Measurements from ENCODE around the gene SPECC1.
A peak's percentile ranks its signal among the peaks of the same experiment; 100 is the strongest.
"Not testable (repeated sequence)": the region's sequence is repeated elsewhere in the genome, so short reads cannot be mapped to it uniquely, and the experiment has no call there.

Gene SPECC1, protein sequence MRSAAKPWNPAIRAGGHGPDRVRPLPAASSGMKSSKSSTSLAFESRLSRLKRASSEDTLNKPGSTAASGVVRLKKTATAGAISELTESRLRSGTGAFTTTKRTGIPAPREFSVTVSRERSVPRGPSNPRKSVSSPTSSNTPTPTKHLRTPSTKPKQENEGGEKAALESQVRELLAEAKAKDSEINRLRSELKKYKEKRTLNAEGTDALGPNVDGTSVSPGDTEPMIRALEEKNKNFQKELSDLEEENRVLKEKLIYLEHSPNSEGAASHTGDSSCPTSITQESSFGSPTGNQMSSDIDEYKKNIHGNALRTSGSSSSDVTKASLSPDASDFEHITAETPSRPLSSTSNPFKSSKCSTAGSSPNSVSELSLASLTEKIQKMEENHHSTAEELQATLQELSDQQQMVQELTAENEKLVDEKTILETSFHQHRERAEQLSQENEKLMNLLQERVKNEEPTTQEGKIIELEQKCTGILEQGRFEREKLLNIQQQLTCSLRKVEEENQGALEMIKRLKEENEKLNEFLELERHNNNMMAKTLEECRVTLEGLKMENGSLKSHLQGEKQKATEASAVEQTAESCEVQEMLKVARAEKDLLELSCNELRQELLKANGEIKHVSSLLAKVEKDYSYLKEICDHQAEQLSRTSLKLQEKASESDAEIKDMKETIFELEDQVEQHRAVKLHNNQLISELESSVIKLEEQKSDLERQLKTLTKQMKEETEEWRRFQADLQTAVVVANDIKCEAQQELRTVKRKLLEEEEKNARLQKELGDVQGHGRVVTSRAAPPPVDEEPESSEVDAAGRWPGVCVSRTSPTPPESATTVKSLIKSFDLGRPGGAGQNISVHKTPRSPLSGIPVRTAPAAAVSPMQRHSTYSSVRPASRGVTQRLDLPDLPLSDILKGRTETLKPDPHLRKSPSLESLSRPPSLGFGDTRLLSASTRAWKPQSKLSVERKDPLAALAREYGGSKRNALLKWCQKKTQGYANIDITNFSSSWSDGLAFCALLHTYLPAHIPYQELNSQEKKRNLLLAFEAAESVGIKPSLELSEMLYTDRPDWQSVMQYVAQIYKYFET

DNA sequence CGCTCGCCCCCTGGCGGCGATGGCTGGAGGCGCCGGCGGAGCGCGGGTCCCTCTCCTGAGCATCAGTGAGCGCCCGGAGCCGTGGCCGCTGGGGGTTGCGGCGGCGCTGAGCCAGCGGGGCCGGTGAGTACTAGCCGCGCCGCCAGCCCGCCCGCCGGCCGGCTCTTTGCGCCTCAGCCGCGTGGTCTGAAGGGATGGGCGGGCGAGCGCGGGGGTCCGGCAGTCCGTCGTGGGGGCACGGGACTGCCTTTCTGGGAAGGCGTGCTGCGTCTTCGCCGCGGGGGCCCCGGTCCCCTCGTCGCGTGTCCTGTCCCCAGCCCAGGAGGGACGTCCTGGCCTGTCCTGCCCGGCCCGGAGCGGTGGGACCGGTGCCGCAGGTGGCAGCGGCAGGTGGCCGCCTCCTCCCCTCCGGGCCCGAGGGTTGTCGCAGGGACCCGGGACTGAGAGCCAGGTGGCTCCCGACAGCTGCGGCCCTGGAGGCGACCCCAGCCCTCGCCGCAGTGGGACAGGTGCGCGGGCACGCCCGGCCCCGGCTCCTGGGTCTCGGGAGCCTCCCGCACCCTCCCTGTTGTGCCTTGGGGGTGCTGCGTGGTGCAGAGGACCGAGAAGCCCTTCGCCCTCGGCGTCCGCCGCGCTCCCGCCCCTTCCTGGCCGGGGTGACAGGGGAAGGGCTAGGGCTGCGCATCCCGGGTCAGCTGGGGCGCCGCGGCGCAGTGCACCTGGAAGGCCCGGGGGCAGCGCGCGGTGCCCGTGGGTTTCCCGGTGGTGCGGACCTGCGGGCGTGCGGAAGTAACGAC lies at the start of gene SPECC1:
Gene SPECC1 (plus strand): TSS at position 58 of the 797 bp plus-strand sequence. CDS start 87,293 bp downstream, outside the sequence.
- peak; percentile 82 for DNase-seq (ENCODE audit: low read depth)

DNA sequence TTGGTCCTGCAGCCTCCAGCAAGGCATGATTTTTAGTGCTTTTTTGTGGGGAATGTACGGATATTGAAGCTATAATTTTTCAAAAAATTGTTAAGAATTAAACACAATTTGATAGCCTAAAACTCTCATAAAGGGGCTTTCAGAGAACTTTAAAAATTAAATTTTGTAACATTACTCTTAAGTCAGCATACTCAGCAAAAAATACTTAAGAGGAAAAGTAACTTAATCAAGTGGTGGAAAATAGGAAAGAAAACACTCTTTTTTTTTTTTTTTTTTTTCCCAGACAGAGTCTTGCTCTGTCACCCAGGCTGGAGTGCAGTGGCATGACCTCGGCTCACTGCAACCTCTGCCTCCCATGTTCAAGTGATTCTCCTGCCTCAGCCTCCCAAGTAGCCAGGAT lies 46.2 kb upstream of the SPECC1 start:
- not testable (repeated sequence) for DNase-seq (ENCODE audit: low read depth)

DNA sequence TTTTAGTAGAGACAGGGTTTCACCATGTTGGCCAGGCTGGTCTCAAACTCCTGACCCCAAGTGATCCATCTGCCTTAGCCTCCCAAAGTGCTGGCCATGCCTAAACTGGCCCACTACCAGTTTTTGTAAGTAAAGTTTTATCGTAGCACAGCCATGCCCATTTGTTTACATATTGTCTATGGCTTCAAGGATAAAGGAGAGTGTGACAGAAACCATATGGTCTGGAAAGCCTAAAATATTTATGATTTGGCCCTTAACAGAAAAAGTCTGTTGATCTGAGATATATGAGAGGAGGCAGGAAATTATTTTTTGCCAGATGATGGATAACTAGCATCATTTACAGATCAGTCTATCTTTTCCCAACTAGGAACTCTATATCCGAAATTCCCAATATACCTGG lies 36.0 kb upstream of the SPECC1 start:
- no peak for DNase-seq (ENCODE audit: low read depth)

DNA sequence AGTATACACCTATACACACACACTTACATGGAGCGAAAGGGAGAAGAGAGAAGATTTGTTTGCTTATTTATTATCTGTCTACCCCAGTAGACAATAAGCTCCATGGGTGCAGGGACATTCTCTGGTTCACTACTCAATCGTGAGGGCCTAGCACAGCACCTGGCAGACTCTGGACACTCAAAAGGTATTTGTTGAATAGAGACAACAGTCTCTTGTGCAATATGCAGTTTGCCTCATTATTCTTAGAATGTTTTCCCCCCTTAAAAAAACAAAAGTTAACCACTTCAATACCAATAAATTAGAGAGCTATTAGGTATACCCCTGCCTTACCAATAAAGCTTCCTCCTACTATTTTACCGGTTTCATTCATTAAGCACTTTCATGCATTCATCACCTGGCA lies 33.6 kb upstream of the SPECC1 start:
- no peak for DNase-seq (ENCODE audit: low read depth)

DNA sequence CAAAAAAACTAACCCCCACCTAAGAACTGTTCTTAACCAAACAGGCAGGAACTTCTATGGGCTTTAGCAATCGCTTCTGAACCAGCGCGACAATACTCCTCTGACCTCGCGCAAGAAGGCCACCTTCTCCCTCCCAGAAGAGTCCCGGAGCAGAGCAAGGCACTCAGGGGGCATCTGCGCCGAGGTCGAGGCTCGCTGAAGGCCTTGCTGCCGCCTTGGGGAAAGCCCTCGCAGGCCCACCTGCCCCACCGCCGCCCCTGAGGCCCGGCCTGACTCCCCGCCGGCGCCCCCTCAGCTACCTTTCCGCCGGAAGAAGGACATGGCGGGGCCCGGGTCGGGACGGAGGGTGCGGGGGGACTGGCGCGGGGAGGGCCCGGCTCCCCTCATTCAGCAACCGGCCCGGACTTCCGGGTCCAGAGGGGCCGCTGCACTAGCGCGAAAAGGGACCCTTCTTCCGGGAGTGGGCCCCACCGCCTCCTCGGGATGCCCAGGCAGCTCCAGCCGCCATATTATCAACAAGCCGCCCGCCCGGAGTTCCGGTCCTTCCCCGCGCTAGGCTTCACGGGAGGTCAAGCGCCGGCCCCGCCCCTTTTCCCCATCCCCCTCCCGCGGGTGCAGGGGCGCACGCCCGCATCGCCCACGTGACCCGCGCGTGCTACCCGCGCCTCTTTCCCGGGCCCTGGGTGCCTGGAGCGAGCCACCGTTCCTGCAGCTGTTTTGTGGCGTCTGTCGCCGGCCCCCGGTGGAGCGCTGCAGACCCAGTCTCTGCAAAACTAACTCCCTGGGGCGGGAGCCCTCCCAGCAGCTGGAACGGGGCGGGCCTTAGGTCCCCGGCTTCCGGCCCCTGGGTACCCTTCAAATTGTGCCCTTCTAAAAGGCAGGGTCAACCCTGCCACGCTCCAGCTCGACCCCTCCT lies 31.6 kb upstream of the SPECC1 start, which contains the start of gene AKAP10:
Gene AKAP10 (minus strand): TSS at position 536 of the 916 bp plus-strand sequence. CDS start 149 bp downstream, at position 387.
- peak; percentile 95 for DNase-seq (ENCODE audit: low read depth)

DNA sequence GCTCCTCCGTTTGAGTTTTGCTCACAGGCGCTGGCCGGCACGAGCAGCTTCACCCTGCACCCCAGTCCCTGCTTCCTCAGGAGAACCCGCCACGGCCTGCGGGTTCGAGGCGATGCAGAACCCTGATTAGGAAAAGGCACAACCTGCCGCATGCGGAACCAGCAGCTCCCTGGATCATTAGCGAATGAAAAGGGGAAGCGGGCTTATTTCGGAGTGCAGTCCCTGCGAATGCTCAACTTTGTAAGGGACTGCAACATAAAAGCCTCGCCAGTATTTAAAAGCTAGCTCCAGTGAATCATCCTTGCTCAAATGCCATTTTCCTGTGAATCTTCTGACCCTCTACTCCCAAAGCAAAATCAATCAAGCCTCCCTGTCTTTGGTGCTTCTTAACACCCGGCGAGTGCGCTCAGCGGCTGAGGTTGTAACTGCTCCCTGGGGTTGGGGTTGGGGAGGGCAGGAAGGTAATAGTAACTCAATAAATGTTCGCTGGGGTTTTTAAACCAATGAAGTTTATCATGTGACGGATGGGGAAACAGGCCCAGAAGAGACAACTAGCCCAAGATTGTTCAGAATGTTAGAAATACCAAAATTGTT lies 30.9 kb upstream of the SPECC1 start:
- DNase-seq (ENCODE audit: low read depth) = no peak

DNA sequence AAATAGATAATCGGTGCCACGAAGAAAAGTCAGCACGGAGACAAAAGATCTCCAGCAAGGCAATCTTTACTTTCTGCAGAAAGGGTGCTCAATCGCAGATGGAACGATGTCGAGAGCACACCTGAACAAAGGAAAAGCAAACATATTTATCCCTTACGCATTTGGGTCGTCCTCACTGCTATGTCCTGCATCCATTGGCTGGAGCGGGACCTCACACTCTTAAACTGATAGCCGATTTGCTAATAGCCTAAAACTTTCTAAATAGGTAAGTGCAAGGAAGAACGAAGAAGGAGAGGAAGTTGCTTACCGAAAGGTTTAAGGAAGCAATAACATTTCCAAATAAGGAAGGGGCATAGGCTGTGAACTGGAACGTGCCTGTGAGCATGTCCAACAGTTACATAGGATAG lies 30.4 kb upstream of the SPECC1 start:
- DNase-seq (ENCODE audit: low read depth) = no peak

DNA sequence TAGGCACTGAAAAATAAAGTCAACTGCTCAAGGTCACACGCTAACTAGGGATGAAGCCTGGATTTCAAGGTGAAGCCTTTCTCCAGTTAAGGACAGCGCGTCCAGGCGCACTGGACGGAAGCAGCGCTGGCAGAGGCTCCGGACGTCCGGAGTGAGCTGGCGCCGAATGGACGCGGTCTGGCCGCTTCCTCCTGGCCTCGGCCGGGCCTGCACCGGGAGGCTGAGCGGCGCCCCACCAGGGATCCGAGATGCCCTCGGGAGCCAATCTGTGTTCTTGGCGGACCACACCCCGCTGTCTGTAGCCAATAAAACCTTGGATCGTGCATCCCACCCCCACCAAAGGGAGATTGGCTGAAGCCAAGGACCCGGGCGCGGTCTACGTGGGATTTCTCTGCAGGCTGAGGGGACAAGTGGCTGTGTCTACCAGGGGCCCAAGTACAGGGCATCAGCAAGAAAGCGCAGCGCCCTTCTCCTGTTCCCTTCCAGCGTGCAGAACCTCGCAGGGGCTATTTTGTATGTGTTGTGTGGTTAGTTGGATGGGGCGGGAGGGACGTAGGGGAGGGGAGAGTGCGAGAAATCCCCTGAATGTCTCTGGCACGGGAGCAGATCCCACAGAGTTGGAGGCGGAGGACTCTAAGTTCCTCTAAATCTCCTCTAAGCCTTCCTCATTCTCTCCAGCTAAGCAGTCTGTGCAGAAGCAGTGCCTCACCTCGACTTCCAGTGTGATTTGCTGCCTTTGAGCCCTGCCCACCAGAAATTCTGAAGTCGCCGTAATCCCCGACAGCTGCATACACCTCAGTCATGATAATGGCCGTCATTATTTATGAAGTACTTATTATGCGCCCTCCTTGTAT lies 29.0 kb upstream of the SPECC1 start:
- DNase-seq (ENCODE audit: low read depth) = no peak

DNA sequence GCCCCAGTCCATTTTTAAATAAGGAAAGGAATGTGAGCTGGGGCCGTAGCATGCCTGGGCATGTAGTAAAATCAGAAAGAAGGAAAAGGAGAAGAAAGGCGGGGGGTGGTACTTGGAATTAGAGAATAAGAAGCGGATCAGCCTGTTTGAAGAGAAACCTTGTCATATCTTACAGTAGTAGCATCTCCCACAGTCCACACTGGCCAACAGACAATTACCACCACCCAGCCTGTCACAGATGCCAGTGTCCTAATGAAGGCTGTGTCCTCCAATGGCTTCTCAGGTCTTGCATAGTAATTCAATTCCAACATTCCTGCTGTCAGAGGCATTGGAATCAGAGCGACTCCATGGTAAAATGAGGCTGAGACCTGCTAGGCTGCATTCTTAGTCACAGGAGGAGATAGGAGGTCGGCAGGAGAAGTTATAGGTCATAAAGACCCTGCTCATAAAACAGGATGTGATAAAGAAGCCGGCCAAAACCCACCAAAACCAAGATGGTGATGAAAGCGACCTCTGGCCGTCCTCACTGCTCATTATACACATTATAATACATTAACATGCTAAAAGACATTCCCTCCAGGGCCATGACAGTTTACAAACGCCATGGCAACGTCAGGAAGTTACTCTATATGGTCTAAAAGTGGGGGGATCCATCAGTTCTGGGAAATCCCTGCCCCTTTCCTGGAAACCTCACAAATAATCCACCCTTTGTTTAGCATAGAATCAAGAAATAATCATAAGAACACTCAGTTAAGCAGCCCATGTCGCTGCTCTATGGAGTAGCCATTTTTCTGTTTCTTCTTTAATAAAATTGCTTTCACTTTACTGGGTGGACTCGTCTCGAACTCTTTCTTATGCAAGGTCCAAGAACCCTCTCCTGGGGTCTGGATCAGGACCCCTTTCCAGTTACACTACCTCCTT lies 22.0 kb upstream of the SPECC1 start:
- no peak for DNase-seq (ENCODE audit: low read depth)

DNA sequence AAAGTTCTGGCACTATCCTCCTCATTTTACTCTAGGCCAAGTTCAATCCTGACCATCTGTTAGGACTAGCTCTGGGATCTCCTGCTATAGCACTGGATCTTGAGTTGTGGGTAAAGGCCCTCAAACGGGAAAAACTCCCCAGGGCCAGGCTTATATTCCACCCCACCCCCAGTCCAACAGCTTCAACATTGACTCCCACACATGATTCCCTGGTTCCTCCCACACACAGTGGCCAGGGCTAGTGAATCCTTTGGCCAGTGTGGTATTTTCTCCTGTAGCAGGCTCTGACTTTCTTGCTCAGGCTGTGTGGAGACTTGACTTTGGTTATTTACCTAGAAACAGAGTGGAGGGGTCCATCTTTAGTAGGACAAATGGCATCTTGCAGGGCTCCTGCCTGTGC lies 21.3 kb upstream of the SPECC1 start:
- no peak for DNase-seq (ENCODE audit: low read depth)

DNA sequence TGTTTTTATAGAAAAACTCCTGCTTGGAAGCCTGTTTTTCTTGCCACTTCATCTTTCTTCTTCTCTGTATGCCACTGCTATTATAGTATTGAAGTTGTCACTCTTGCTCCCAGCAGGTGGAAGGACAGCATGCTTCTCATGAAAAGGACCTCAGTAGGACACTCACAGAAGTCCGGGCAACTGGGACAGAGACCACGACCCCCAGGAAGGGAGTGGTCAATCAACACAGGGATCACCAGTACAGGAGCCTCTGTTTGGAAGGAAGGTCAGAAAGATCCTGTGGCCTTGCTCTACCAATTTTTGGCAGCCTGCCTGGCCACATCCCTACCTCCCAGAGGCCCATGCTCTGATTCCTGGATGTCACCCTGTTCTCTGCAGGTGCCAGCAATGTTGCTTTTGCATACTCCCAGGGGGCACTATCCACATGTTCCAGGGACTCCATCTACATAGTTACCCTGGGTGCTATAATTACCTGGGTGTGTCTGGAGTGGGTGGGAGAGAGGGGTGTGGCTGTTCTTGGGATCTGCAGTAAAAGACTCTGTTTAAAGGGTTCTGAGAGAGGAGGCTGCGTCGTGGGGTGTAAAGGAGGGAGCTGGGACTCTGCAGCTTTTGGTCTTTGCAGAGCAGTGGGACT lies 17.8 kb upstream of the SPECC1 start:
- no peak for DNase-seq (ENCODE audit: low read depth)

DNA sequence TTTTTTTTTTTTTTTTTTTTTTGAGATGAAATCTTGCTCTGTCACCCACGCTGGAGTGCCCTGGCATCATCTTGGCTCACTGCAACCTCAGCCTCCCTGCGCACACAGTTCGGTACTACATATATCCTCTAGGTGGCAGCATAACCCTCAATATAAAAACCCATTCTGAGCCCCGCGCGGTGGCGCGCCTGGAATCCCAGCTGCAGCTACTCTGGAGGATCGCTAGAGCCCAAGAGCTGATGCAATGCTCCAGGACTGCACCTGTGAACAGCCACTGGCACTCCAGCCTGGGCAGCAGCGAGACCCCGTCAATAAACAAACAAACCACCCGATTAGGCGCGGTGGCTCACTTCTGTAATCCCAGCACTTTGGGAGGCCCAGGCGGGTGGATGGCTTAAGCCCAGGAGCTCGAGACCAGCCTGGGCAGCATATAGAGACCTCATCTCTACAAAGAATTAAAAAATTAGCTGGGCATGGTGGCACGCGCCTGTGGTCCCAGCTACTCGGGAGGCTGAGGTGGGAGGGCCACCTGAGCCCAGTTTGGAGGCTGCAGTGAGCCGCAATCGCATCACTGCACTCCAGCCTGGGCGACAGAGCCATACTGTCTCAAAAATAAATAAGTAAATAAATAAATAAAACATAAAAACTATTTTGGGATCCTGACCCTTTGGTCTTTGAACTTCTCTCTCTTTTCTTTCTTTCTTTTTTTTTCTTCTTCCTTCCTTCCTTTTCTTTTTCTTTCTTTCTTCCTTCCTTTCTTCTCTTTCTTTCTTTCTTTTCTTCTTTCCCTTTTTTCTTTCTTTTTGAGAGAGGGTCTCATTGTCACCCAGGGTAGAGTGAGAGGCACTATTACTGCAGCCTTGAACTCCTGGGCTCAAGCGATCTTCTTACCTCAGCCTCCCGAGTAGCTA lies 16.1 kb upstream of the SPECC1 start:
- DNase-seq (ENCODE audit: low read depth) = peak; percentile 65

DNA sequence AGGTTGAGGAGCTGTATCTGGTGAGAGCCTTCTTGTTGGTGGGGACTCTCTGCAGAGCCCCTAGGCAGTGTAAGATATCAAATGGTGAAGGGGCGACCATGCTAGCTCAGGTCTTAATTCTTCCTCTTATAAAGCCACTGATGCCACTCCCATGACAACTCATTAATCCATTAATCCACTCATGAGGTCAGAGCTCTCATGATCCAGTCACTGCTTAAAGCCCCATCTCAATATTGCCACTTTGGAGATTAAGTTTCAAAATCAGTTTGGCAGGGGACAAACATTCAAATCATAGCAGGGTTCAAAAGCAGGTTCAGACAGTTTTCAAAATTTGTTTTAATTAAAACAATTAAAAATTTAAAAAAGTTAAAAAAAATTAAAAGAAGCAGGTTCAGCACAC lies 13.1 kb upstream of the SPECC1 start:
- DNase-seq (ENCODE audit: low read depth) = no peak

DNA sequence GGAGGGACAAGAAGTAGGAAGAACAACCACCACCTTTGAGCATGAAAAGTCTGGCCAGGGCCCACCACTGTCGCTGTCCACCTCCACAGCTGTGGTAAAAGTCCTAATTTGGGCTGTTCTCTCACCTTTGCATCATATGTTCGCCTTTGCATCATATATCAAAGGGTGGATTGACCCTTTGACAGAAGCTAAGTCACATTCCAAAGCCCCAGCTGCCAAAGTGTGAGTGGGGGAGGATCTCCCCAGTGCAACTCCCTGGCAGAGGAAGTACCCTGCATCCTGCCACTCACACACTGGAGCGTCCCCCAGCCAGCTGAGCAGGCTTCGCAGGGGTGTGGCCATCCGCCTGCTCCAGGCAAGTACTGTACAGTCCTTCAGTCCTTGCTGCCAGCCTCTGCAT lies 12.7 kb upstream of the SPECC1 start:
- DNase-seq (ENCODE audit: low read depth) = no peak

DNA sequence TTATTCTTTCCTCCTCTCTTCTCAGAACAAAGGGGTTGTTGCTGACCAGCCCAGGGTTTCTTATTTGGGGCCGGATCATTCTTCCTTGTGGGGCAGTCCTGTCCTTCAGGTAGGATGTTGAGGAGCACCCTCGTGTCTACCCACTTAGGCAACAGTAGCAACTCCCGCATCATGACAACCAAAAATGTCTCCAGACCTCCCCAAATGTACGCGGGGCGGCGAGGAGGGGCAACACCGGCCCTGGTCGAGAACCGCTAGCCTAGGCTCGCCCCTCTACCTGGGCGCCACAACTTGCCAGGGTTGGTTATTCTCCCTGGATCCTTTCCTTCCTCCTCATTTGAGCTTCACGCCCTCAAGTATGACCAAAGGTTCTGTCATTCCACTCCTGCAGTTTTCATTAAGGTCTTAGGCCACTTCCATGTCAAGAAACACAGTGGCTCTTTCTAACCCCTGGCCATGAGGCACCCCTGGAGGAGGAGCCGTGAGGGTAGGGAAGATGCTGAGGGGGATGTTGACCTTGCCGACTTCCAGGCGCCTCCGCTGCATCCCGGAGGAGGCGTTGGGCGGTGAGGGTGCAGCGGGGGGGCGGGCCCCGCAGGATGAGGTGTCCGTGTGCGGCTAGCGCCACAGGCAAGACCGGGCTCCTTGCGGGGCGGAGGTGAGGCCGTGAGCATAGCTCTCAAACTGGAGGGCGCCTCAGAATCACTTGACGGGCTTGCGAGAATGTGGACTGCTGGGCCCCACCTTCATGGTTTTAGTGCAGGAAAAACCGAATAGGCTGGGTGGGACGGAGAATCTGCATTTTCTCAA lies 712 bp upstream of the SPECC1 start:
- DNase-seq (ENCODE audit: low read depth) = no peak

DNA sequence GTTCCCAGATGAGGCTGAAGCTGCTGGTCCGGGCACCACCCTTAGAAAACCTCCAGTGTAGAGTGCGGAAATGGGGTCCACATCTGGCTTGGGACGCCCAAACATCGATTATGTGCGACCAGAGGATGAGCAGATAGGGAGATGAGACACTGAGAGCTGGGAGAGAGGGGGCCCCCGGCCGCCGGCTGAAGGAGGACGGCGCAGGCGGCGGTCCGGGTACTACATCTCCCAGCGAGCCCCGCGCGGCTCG lies 182 bp upstream of the SPECC1 start:
- no peak for DNase-seq (ENCODE audit: low read depth)
